T-helper 2 cell treated with Interferon-gamma antibody and Interleukin-4, amounts not matched to agents 5 μg/mL and 100 μg/mL, for 36 hours (primary cell): Measurements from ENCODE around the gene HNRNPA0.
"Not testable (repeated sequence)": the region's sequence is repeated elsewhere in the genome, so short reads cannot be mapped to it uniquely, and the experiment has no call there.

Source experiments
- DNase-seq: peaks from one replicate; pipeline ENCODE4 v3.0.0; 2021; ENCODE audit warnings: low spot score
- H3K27ac Mint-ChIP-seq: one replicate; pipeline ENCODE4 v1.8.0; 2021; ENCODE audit warnings: mild to moderate bottlenecking, mixed read lengths
- H3K27me3 Mint-ChIP-seq: one replicate; pipeline ENCODE4 v1.8.0; 2021; ENCODE audit warnings: low read depth, mixed read lengths
- H3K36me3 Mint-ChIP-seq: one replicate; pipeline ENCODE4 v1.8.0; 2021; ENCODE audit warnings: low read depth, mixed read lengths
- H3K4me1 Mint-ChIP-seq: one replicate; pipeline ENCODE4 v1.8.0; 2021; ENCODE audit warnings: low read depth, mixed read lengths
- H3K4me3 Mint-ChIP-seq: one replicate; pipeline ENCODE4 v1.8.0; 2022; ENCODE audit warnings: mild to moderate bottlenecking, moderate library complexity, mixed read lengths
- H3K9me3 Mint-ChIP-seq: one replicate; pipeline ENCODE4 v1.8.0; 2021; ENCODE audit warnings: mixed read lengths

Gene HNRNPA0

DNA sequence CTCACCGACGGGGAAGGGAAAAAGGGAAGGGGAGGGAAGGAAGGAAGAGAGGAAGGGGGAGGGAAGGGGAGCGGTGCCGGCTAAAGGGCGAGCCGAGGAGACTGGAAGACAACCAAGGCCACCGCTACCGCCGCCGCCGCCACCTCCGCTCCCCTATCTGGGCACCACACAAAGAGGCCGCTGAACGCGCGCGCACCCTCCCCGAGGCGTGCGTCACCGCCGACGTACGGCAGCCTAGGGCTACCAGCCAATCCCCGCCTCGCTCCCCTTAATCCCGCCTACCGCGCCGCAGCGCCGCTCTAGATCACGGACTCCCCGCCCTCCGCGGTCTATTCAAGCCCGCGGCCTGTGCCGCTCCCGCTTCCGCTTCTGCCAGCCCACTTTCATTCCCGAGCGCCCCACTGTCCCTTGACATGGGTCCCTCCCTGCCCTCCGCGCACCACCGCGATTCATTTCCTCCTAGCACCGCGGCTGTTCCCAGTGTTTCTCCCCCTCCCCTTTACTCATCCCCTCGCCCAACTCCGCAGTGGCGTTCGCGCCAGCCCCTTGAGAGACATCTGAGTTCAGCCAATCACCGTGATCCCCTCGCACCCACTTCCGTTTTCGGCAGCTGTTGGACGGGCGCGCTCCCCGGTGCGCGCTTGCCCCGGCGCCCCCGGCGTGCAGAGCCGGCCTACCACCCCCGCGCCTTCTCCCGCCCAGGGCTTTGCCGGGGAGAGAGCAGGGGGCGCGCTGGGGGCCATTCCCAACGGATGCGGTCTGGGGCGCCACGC lies at the start of gene HNRNPA0:
Gene HNRNPA0 (minus strand): TSS at position 176 of the 773 bp plus-strand sequence. CDS start 297 bp downstream, outside the sequence.
- no peaks in the 10 kb centered on the region for H3K27me3 Mint-ChIP-seq
- H3K9me3 Mint-ChIP-seq: no peaks in the 10 kb centered on the region
- H3K27ac Mint-ChIP-seq: peak within 1 kb of the TSS; percentile 100
- peaks cover 34% of the 10 kb centered on the region for H3K36me3 Mint-ChIP-seq
- H3K4me1 Mint-ChIP-seq: peaks cover 21% of the 10 kb centered on the region
- DNase-seq: peak; percentile 96
- peak within 1 kb of the TSS; percentile 95 for H3K4me3 Mint-ChIP-seq

DNA sequence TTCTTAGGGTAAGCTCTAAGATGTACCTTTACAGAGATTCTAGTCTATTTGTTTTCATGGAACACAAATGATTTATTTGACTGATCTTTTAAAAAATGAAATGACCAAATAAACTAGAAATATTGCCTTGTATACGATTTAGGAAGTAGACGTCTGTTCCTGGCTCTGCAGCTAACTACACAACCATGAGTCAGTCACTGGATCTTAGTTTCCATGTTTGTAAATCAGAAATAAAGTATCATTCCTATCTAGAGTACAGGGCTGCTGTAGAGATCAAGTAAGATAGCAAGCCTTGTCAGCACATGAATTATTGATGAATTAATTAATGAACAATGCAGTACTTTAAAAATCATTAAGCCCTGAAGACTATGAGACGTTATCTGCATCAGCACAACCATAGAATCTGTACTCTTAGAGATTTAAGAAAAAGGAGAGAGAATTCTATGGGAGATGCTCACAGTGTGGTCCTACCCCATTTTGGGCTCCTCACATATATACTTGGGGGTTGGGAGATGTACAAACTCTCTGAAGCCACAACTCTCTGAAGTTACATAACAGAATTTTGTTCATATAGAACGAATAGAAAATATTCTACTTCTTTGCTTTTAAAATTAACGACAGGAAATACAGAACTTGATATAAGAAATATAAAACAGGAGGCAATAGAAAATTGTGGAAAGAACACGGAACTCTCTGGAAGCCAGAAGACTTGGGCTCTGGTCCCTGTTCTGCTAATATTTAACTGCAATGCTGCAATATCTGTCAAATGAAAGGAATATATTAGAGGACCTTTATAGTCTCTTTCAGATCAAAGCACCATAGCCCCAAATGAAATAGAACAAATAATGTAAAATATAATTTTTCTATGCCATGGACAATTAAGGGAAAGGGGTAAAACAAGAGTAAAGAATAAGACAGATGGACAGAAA lies 48.4 kb upstream of the HNRNPA0 start:
- no peaks in the 10 kb centered on the region for H3K36me3 Mint-ChIP-seq
- no peak overlapping the region for H3K27ac Mint-ChIP-seq
- H3K4me3 Mint-ChIP-seq: no peak overlapping the region
- H3K9me3 Mint-ChIP-seq: no peaks in the 10 kb centered on the region
- DNase-seq: no peak
- no peaks in the 10 kb centered on the region for H3K4me1 Mint-ChIP-seq
- peaks cover 4% of the 10 kb centered on the region for H3K27me3 Mint-ChIP-seq

DNA sequence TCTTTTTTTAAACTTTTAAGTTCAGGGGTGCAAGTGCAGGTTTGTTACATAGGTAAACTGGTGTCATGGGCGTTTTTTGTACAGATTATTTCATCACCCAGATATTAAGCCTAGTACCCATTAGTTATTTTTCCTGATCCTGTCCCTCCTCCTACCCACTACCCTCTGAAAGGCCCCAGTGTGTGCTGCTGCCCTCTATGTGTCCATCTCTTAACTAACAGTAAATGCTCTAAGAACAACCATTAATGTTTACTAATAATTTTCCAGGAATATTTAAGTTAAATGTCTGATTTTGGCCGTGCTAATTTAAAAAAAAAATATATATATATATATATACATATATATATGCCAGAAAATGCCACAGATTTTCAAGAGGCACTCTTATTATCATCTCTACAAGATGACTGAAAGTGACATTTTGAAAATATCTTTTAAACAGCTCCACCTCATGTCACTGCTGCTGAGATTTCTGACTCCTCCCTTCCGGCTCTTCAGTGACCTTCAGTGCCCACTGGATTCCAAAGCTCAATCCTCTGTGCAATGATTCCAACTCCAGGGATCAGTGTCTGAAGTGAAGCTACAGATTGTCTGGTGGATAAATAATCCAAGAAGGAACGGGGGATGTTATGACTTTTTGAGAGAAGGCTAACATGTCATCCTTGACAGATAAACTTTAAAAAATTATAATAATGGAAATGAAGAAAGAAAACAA lies 46.7 kb upstream of the HNRNPA0 start:
- Mint-ChIP-seq H3K4me3 (no peak overlapping the region), H3K36me3 (no peaks in the 10 kb centered on the region), H3K9me3 (no peaks in the 10 kb centered on the region), H3K27ac (no peak overlapping the region), H3K4me1 (no peaks in the 10 kb centered on the region), H3K27me3 (peaks cover 4% of the 10 kb centered on the region)
- DNase-seq: no peak

DNA sequence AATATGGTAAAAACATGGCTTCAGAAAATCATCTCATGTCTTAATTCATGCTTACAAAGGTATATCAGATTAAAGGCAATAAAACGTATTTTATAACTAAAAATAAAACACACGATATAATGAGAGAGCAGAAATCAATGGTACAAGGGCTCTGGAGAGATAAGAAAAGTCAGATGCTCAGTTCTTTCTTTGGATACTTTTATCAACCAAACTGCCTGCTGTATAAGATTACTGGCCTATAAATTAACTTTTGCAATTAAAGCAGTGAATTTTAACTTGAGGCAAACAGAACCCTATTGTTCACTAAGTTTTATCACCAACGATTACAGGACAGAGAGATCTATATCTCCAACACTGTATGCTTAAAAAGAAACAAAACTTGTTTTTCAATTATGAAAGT lies 42.1 kb upstream of the HNRNPA0 start:
- Mint-ChIP-seq H3K36me3 (no peaks in the 10 kb centered on the region), H3K27me3 (peaks cover 2% of the 10 kb centered on the region), H3K4me1 (no peaks in the 10 kb centered on the region), H3K4me3 (no peak overlapping the region), H3K27ac (no peak overlapping the region), H3K9me3 (no peaks in the 10 kb centered on the region)
- DNase-seq: no peak

DNA sequence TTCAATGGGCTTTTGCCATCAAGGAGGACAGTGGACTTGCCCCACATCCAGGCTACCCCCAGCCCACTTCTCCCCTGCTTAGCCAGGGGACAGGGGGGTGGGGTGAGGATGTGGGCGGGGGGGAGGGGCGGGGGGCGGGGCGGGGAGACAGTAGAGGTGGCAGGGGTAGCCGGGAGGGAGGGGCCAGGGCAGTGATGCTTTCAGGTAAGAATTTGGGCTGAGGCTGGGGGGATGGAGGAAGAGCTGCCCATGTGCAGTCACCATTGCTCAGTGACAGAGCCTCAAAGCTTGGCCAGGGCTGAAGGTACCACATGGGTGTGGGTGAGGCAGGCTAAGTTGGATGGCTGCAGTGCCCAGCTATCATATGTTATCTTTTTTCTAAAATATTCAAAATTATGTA lies 40.7 kb upstream of the HNRNPA0 start:
- Mint-ChIP-seq H3K9me3 (no peaks in the 10 kb centered on the region), H3K4me3 (no peak overlapping the region), H3K27me3 (peaks cover 2% of the 10 kb centered on the region), H3K36me3 (no peaks in the 10 kb centered on the region), H3K4me1 (no peaks in the 10 kb centered on the region), H3K27ac (no peak overlapping the region)
- DNase-seq: no peak

DNA sequence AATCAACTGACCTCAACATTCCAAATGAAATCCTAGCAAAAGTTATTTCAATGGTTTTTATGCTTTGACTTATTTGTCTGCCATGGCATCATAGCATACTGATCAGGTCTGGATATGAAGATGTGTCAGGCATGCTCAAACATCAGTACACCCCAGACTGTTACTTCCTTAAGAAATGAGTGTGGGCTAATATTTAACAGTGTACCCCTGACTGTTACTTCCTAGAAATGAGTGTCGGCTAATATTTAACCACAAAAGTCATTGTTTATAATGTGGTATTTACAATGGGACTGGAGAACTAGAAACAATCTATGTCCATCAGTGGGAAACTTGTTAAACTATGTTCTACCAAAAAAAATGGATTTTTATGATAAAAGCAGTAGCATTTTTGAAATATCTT lies 38.1 kb upstream of the HNRNPA0 start:
- Mint-ChIP-seq H3K27me3 (peaks cover 4% of the 10 kb centered on the region), H3K36me3 (no peaks in the 10 kb centered on the region), H3K27ac (no peak overlapping the region), H3K4me1 (no peaks in the 10 kb centered on the region), H3K9me3 (no peaks in the 10 kb centered on the region), H3K4me3 (no peak overlapping the region)
- DNase-seq: no peak

DNA sequence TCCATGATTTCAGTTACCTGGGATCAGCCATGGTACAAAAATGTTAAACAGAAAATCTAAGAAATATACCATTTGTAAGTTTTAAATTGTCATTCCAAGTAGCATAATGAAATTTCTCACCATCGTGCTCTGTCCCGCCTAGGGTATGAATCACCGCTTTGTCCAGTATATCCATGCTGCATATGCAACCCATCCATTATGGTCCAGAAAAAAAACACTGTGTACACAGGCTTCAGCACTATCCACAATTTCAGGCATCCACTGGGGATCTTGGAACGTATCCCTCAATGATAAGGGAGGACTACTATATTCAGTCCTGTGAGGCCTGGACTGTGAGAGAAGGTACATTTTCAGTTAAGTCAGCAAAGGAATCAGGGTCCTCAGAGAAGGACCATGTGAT lies 37.6 kb upstream of the HNRNPA0 start:
- peaks cover 9% of the 10 kb centered on the region for H3K27me3 Mint-ChIP-seq
- H3K36me3 Mint-ChIP-seq: no peaks in the 10 kb centered on the region
- H3K4me1 Mint-ChIP-seq: no peaks in the 10 kb centered on the region

DNA sequence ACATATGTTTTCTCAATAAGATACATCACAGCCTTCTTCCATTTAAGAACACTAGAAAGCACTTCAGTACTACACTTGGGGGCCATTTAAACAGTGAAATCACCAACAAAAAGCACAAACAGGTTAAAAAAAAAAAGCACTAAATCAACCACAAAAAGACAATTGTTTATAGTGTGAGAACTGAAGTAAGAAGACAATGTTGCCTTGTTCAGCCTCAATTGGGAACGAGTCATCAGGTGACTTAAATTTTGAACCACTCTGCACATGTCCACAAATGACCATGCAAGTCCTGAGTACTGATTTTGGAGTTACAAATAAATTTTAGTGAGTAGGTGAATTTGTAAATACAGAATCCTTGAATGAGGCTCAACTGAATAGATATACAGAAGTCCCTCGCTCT lies 37.2 kb upstream of the HNRNPA0 start:
- Mint-ChIP-seq H3K9me3 (no peaks in the 10 kb centered on the region), H3K36me3 (no peaks in the 10 kb centered on the region), H3K27ac (no peak overlapping the region), H3K4me3 (no peak overlapping the region), H3K4me1 (no peaks in the 10 kb centered on the region), H3K27me3 (peaks cover 13% of the 10 kb centered on the region)
- DNase-seq: no peak

More for the DNA sequence above, 37.6 kb upstream of the HNRNPA0 start:
- no peak overlapping the region for H3K4me3 Mint-ChIP-seq
- no peaks in the 10 kb centered on the region for H3K9me3 Mint-ChIP-seq
- H3K27ac Mint-ChIP-seq: no peak overlapping the region
- no peak for DNase-seq

DNA sequence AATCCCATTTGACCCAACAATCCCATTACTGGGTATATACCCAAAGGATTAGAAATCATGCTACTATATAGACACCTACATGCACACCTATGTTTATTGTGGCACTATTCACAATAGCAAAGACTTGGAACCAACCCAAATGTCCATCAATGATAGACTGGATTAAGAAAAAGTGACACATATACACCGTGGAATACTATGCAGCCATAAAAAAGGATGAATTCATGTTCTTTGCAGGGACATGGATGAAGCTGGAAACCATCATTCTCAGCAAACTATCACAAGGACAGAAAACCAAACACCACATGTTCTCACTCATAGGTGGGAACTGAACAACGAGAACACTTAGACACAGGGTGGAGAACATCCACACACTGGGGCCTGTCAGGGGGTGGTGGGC lies 34.4 kb upstream of the HNRNPA0 start:
- not testable (repeated sequence) for H3K4me1 Mint-ChIP-seq, H3K9me3 Mint-ChIP-seq, H3K27ac Mint-ChIP-seq, H3K4me3 Mint-ChIP-seq, DNase-seq, H3K36me3 Mint-ChIP-seq
- H3K27me3 Mint-ChIP-seq: peaks cover 22% of the 10 kb centered on the region

DNA sequence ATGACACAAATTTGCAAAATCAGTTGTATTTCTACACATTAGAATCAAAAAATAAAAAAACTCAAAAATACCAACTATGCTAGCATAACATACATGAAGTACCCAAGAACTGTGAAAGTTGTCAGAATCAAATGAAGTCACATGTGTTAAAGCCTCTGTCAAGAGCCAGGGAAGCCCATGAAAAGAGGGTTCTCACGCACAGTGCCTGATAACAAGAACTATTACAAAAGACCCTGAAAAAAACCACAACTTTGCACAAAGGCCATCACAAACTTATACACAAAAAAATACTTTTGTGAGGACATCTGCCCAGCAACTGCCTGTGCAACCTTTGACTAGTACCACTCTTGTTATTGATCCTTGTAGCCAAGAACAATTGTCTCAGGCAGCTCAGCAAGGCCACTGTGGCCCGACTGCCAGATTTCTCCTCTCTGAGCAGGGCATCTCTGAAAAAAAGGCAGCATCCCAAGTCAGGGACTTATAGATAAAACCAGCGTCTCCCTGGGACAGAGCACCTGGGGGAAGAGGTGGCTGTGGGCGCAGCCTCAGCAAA lies 28.9 kb upstream of the HNRNPA0 start:
- no peak overlapping the region for H3K27ac Mint-ChIP-seq
- H3K4me3 Mint-ChIP-seq: no peak overlapping the region
- no peaks in the 10 kb centered on the region for H3K4me1 Mint-ChIP-seq
- H3K36me3 Mint-ChIP-seq: no peaks in the 10 kb centered on the region
- H3K9me3 Mint-ChIP-seq: no peaks in the 10 kb centered on the region
- peaks cover 26% of the 10 kb centered on the region for H3K27me3 Mint-ChIP-seq
- DNase-seq: no peak

DNA sequence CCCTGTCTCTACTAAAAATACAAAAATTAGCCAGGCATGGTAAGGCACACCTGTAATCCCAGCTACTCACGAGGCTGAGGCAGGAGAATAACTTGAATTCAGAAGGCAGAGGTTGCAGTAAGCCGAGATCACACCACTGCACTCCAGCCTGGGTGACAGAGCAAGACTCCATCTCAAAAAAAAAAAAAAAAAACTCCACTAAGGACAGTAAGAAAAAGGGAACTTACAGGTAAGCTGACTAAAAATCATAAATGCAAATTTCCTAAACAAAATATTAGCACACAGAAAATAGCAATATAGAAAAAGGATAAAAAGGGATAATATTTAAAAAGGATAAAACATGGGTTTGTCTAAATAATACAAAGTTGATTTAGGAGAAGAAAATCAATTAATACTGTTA lies 27.9 kb upstream of the HNRNPA0 start:
- no peaks in the 10 kb centered on the region for H3K4me1 Mint-ChIP-seq

DNA sequence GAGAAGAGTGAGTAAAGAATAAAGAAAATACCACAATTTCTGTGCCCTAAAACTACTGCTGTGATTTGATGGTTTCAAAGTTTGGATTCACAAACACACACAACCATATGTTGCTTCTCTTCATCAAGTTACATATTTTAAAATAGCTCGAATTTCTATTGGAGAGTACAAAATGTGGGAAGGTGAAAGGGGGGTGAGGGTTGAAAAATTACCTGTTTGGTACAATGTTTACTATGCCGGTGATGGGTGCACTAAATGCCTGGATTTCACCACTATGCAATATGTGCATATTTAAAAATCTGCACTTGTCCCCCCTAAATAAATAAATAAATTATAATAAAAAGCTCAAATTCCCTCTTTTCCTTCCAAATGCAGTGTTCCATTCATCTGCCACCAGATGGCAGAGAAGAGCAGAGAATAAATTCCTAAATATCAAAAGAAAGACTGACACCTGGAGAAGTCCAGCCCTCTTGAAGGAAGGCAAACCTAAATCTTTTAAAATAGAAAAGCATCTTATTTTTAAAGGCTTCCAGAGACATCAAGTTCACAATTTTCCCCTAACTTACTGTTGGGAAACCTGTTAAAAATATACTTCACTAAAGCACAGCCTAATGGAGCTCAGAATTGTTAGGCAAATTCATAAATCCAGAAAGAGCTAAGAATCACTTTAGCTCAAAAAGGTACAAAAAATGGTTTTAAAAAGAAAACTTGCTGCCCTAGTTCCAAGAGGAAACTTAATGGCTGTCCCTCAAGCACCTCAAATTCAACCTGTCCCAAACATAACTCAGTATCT lies 24.8 kb upstream of the HNRNPA0 start:
- Mint-ChIP-seq H3K27ac (no peak overlapping the region), H3K36me3 (no peaks in the 10 kb centered on the region), H3K4me3 (no peak overlapping the region), H3K9me3 (no peaks in the 10 kb centered on the region), H3K4me1 (no peaks in the 10 kb centered on the region), H3K27me3 (peaks cover 7% of the 10 kb centered on the region)
- no peak for DNase-seq

More for the DNA sequence above, 27.9 kb upstream of the HNRNPA0 start:
- H3K9me3 Mint-ChIP-seq: no peaks in the 10 kb centered on the region
- peaks cover 24% of the 10 kb centered on the region for H3K27me3 Mint-ChIP-seq
- H3K36me3 Mint-ChIP-seq: no peaks in the 10 kb centered on the region
- no peak overlapping the region for H3K27ac Mint-ChIP-seq
- no peak for DNase-seq
- H3K4me3 Mint-ChIP-seq: no peak overlapping the region

DNA sequence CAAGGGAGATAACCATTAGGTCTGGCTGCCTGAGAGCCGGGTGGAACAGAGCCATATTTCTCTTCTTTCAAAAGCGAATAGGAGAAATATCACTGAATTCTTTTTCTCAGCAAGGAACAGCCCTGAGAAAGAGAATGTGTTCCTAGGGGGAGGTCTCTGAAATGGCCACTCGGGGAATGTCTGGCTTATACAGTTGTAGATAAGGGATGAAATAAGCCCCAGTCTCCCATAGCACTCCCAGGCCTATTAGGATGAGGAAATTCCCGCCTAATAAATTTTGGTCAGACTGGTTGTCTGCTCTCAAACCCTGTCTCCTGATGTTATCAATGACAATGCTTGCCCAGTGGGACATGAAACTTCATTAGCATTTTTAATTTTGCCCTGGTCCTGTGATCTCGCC lies 13.8 kb upstream of the HNRNPA0 start:
- Mint-ChIP-seq H3K27me3 (peaks cover 10% of the 10 kb centered on the region), H3K9me3 (peaks cover 24% of the 10 kb centered on the region)
- H3K36me3 Mint-ChIP-seq, DNase-seq, H3K4me1 Mint-ChIP-seq, H3K4me3 Mint-ChIP-seq, H3K27ac Mint-ChIP-seq: not testable (repeated sequence)
